ENCODE data around the gene APRT. TPM values are rescaled to one million over a fixed set of nuclear protein-coding genes. Genes with fewer than 3 reads are reported as not detected.

The APRT gene
- total and polyA plus RNA-seq, 10 of the 15 experiments (the other 5 are each of a cell fraction or from before 2014, with no cell fraction given), result 30.6 to 495 (median 166) TPM

- TF ChIP-seq, protein P1, sequence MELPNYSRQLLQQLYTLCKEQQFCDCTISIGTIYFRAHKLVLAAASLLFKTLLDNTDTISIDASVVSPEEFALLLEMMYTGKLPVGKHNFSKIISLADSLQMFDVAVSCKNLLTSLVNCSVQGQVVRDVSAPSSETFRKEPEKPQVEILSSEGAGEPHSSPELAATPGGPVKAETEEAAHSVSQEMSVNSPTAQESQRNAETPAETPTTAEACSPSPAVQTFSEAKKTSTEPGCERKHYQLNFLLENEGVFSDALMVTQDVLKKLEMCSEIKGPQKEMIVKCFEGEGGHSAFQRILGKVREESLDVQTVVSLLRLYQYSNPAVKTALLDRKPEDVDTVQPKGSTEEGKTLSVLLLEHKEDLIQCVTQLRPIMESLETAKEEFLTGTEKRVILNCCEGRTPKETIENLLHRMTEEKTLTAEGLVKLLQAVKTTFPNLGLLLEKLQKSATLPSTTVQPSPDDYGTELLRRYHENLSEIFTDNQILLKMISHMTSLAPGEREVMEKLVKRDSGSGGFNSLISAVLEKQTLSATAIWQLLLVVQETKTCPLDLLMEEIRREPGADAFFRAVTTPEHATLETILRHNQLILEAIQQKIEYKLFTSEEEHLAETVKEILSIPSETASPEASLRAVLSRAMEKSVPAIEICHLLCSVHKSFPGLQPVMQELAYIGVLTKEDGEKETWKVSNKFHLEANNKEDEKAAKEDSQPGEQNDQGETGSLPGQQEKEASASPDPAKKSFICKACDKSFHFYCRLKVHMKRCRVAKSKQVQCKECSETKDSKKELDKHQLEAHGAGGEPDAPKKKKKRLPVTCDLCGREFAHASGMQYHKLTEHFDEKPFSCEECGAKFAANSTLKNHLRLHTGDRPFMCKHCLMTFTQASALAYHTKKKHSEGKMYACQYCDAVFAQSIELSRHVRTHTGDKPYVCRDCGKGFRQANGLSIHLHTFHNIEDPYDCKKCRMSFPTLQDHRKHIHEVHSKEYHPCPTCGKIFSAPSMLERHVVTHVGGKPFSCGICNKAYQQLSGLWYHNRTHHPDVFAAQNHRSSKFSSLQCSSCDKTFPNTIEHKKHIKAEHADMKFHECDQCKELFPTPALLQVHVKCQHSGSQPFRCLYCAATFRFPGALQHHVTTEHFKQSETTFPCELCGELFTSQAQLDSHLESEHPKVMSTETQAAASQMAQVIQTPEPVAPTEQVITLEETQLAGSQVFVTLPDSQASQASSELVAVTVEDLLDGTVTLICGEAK (IDR thresholded peaks at IDR 0.05; ENCODE audit: borderline replicate concordance), result no peak
- TF ChIP-seq HDAC6 (IDR thresholded peaks at IDR 0.05; ENCODE audit: unreplicated experiment) (no peak), TBL1XR1 (IDR thresholded peaks at IDR 0.05; ENCODE audit: low read depth, low read length) (no peak), NFYB (IDR thresholded peaks at IDR 0.05; ENCODE audit: insufficient read depth, low read depth, low read length) (no peak), MYB (IDR thresholded peaks at IDR 0.05; ENCODE audit: borderline replicate concordance, low read depth, low read length) (no peak), YY1 (IDR thresholded peaks at IDR 0.05; ENCODE audit: low read depth, low read length) (peak; percentile 53), EED (IDR thresholded peaks at IDR 0.05; ENCODE audit: low read depth) (peak; percentile 56; the same call in 1 of the 2 replicates), BCLAF1 (IDR thresholded peaks at IDR 0.05) (peak; percentile 36; the same call in 1 of the 2 replicates), MEF2B (IDR thresholded peaks at IDR 0.05; ENCODE audit: partially characterized antibody, poor library complexity, severe bottlenecking) (peak; percentile 73), JUNB (IDR thresholded peaks at IDR 0.05) (no peak), FOS (IDR thresholded peaks at IDR 0.05; ENCODE audit: borderline replicate concordance, extremely low read depth, insufficient read length) (no peak), IKZF1 (conservative IDR thresholded peaks at IDR 0.05) (peak; percentile 95), PAX5 (IDR thresholded peaks at IDR 0.05; ENCODE audit: borderline replicate concordance, low read depth, low read length) (no peak), TCF12 (IDR thresholded peaks at IDR 0.05; ENCODE audit: low read depth, low read length) (no peak), CHD1 (IDR thresholded peaks at IDR 0.05; ENCODE audit: low read depth, low read length) (no peak), IRF4 (IDR thresholded peaks at IDR 0.05; ENCODE audit: low read depth, low read length) (no peak)
- TF ChIP-seq, protein P2, sequence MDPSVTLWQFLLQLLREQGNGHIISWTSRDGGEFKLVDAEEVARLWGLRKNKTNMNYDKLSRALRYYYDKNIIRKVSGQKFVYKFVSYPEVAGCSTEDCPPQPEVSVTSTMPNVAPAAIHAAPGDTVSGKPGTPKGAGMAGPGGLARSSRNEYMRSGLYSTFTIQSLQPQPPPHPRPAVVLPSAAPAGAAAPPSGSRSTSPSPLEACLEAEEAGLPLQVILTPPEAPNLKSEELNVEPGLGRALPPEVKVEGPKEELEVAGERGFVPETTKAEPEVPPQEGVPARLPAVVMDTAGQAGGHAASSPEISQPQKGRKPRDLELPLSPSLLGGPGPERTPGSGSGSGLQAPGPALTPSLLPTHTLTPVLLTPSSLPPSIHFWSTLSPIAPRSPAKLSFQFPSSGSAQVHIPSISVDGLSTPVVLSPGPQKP (IDR thresholded peaks at IDR 0.05; ENCODE audit: low read depth, low read length), result no peak
- TF ChIP-seq, protein P3, sequence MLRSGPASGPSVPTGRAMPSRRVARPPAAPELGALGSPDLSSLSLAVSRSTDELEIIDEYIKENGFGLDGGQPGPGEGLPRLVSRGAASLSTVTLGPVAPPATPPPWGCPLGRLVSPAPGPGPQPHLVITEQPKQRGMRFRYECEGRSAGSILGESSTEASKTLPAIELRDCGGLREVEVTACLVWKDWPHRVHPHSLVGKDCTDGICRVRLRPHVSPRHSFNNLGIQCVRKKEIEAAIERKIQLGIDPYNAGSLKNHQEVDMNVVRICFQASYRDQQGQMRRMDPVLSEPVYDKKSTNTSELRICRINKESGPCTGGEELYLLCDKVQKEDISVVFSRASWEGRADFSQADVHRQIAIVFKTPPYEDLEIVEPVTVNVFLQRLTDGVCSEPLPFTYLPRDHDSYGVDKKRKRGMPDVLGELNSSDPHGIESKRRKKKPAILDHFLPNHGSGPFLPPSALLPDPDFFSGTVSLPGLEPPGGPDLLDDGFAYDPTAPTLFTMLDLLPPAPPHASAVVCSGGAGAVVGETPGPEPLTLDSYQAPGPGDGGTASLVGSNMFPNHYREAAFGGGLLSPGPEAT (IDR thresholded peaks at IDR 0.05; ENCODE audit: low read depth), result no peak
Observed at GRCh38 chr16:88785106-88785924, 26.4 kb downstream of the APRT start, which contains the start of gene PIEZO1 (continued).

Data from GM12878 (cell line).